ENCODE measurements around the gene ECI2. TPM values are rescaled to one million over a fixed set of nuclear protein-coding genes. Genes with fewer than 3 reads are reported as not detected.

ECI2 gene
- total RNA-seq, 1 experiment from 2014 or later = 61.4 TPM

- TF ChIP-seq AFF4 (CRISPR knock-in tag; IDR thresholded peaks at IDR 0.05; ENCODE audit: borderline replicate concordance) (no peak), JUN (CRISPR knock-in tag; IDR thresholded peaks at IDR 0.05) (no peak), FOXP4 (CRISPR knock-in tag; IDR thresholded peaks at IDR 0.05) (0 out of 2 replicates have a peak, but pooled peaks have one; percentile 34), AR (CRISPR knock-in tag; IDR thresholded peaks at IDR 0.05) (no peak), ZBTB21 (CRISPR knock-in tag; IDR thresholded peaks at IDR 0.05; ENCODE audit: borderline replicate concordance) (no peak), HMGA2 (CRISPR knock-in tag; IDR thresholded peaks at IDR 0.05) (no peak), NR3C1 (CRISPR knock-in tag; conservative IDR thresholded peaks at IDR 0.05; ENCODE audit: low read depth) (no peak), ATF1 (CRISPR knock-in tag; IDR thresholded peaks at IDR 0.05) (no peak), USF1 (CRISPR knock-in tag; IDR thresholded peaks at IDR 0.05) (no peak), ESRRA (CRISPR knock-in tag; IDR thresholded peaks at IDR 0.05; ENCODE audit: borderline replicate concordance) (0 out of 2 replicates have a peak, but pooled peaks have one; percentile 46), GABPB1 (CRISPR knock-in tag; IDR thresholded peaks at IDR 0.05) (peak; percentile 47; the same call in 1 of the 2 replicates), ZMAT4 (CRISPR knock-in tag; IDR thresholded peaks at IDR 0.05) (no peak), ELF4 (CRISPR knock-in tag; IDR thresholded peaks at IDR 0.05; ENCODE audit: low read depth) (no peak), ZNF512 (CRISPR knock-in tag; IDR thresholded peaks at IDR 0.05; ENCODE audit: borderline replicate concordance) (no peak), ZNF532 (CRISPR knock-in tag; IDR thresholded peaks at IDR 0.05; ENCODE audit: borderline replicate concordance) (no peak), KAT7 (CRISPR knock-in tag; IDR thresholded peaks at IDR 0.05; ENCODE audit: borderline replicate concordance) (no peak), EMX1 (CRISPR knock-in tag; IDR thresholded peaks at IDR 0.05) (no peak), CBFB (CRISPR knock-in tag; IDR thresholded peaks at IDR 0.05; ENCODE audit: low read depth) (no peak), NFE2L1 (CRISPR knock-in tag; IDR thresholded peaks at IDR 0.05) (0 out of 2 replicates have a peak, but pooled peaks have one; percentile 50), MLX (CRISPR knock-in tag; IDR thresholded peaks at IDR 0.05) (no peak), ETV6 (CRISPR knock-in tag; IDR thresholded peaks at IDR 0.05) (0 out of 2 replicates have a peak, but pooled peaks have one; percentile 28)
These were observed at the start of gene ECI2 (continued) for GRCh38 chr6:4134841-4135664.
